Heart left ventricle (tissue), 13 donors: Measurements from ENCODE around the gene GPX3.

Source experiments
- CTCF ChIP-seq, 12 donors: fragments of 200-600 bp; sonication (generic) in 4 of 12; IDR thresholded peaks; one replicate each; pipeline versions ENCODE4 v1.5.0 to v1.8.0; 2018 to 2022; ENCODE audit warnings: antibody characterized with exemption in 12 of 12, mild to moderate bottlenecking in 5 of 12
- POLR2A ChIP-seq, 2 donors: fragments of 450-650 bp; IDR thresholded peaks; one replicate each; pipeline ENCODE4 v1.6.1; 2017; ENCODE audit warnings: antibody characterized with exemption in 2 of 2, mild to moderate bottlenecking in 2 of 2, moderate library complexity in 2 of 2
- donor health status: ischemic (EF 13 %, LVEDD 7.1; RV severe dilation, severe dysfunction).
- donor health status: DM: no; HTN: yes; CAD: no.
- donor health status: DM: no; HTN: no; CAD: no.
- donor health status: ischemic (EF 25% LVEDD 6.9; RV normal size, moderate dysfunction).
- donor health status: ischemic (EF 25% LVEDD 5.7; RV mildly dilated, moderate dysfunction).
- donor health status: ischemic (EF 35%, LVEDD 5.7; RV mildly dilated, moderate dysfunction).
- donor health status: nonischemic (EF 11% LVEDD 7.7; RV severe dilation, severe dysfunction).
- donor health status: DM: yes; HTN: yes; CAD: no.
- donor health status: PGD.
- donor health status: ischemic (EF 29% LVEDD 5.4; RV normal size, mild dysfunction).
- donor health status: nonischemic (EF 23%, LVEDD 6.1; RV moderate dilation, normal function).

- TF ChIP-seq CTCF (IDR thresholded peaks at IDR 0.05) (no peak), POLR2A (IDR thresholded peaks at IDR 0.05) (no peak)
These were observed 10.0 kb downstream of the GPX3 start for GRCh38 chr5:151030379-151030778.
